ENCODE measurements around the gene ALDH1A3.
"Not testable (repeated sequence)": the region's sequence is repeated elsewhere in the genome, so short reads cannot be mapped to it uniquely, and the experiment has no call there.

Gene ALDH1A3

GRCh38 chr15:100849855-100850218 is 29.8 kb upstream of the ALDH1A3 start:
- Histone ChIP-seq H3K4me3 (ENCODE audit: low read depth, low read length) (peak overlapping the region; percentile 25), H3K4me1 (ENCODE audit: control insufficient read depth, insufficient read depth, low read length) (no peaks in the 10 kb centered on the region), H3K9me3 (ENCODE audit: control insufficient read depth, insufficient read depth, low read depth, low read length) (no peaks in the 10 kb centered on the region), H3K27ac (ENCODE audit: extremely low read depth, low read depth, low read length) (no peak overlapping the region), H3K36me3 (ENCODE audit: control insufficient read depth in 2 of 2, insufficient read depth in 1 of 2, low read length in 2 of 2) (no peaks in the 10 kb centered on the region)
- CTCF ChIA-PET, result interaction anchor here (0.6 to 1.1 kb wide), 3 partner anchors 56 to 419 kb away, joined by 3 to 5 read pairs (median 4); no protein-coding TSS in a partner anchor
- no peak for TF ChIP-seq ZNF146 (tag by site-specific recombination; IDR thresholded peaks at IDR 0.05)
- TF ChIP-seq ZFP3 (tag by site-specific recombination; IDR thresholded peaks at IDR 0.05; ENCODE audit: low read depth), result no peak
- TF ChIP-seq ZBTB8A (tag by site-specific recombination; IDR thresholded peaks at IDR 0.05), result no peak
- TF ChIP-seq ZNF214 (tag by site-specific recombination; IDR thresholded peaks at IDR 0.05; ENCODE audit: borderline replicate concordance), result no peak
- no peak for TF ChIP-seq PRDM10 (tag by site-specific recombination; IDR thresholded peaks at IDR 0.05)
- no peak for TF ChIP-seq ZNF514 (tag by site-specific recombination; IDR thresholded peaks at IDR 0.05)
- no peak for TF ChIP-seq SP2 (tag by site-specific recombination; IDR thresholded peaks at IDR 0.05)
- no peak for TF ChIP-seq PATZ1 (tag by site-specific recombination; IDR thresholded peaks at IDR 0.05)
- TF ChIP-seq ZNF280D (tag by site-specific recombination; IDR thresholded peaks at IDR 0.05), result no peak
- no peak for TF ChIP-seq KLF9 (tag by site-specific recombination; IDR thresholded peaks at IDR 0.05; ENCODE audit: low read depth)
- TF ChIP-seq ZNF174 (tag by site-specific recombination; IDR thresholded peaks at IDR 0.05), result no peak
- TF ChIP-seq ZNF132 (tag by site-specific recombination; IDR thresholded peaks at IDR 0.05; ENCODE audit: borderline replicate concordance), result no peak
- TF ChIP-seq ZNF133 (tag by site-specific recombination; IDR thresholded peaks at IDR 0.05), result no peak
- TF ChIP-seq ZNF843 (tag by site-specific recombination; IDR thresholded peaks at IDR 0.05), result no peak
- TF ChIP-seq ZNF664 (tag by site-specific recombination; IDR thresholded peaks at IDR 0.05), result no peak
- TF ChIP-seq ZNF24 (tag by site-specific recombination; IDR thresholded peaks at IDR 0.05), result no peak
- TF ChIP-seq ZNF544 (tag by site-specific recombination; IDR thresholded peaks at IDR 0.05), result no peak
- TF ChIP-seq ZBTB1 (tag by site-specific recombination; IDR thresholded peaks at IDR 0.05), result no peak
- POLR2A ChIA-PET, result interaction anchor here (0.7 kb wide), 1 partner anchor 42 kb away, joined by 4 read pairs; no protein-coding TSS in a partner anchor

- H3K27ac ChIP-seq (ENCODE audit: extremely low read depth, low read depth, low read length); H3K9me3 ChIP-seq (ENCODE audit: control insufficient read depth, insufficient read depth, low read depth, low read length); POLR2A ChIA-PET; H3K4me3 ChIP-seq (ENCODE audit: low read depth, low read length); H3K4me1 ChIP-seq (ENCODE audit: control insufficient read depth, insufficient read depth, low read length); H3K36me3 ChIP-seq (ENCODE audit: control insufficient read depth in 2 of 2, insufficient read depth in 1 of 2, low read length in 2 of 2): not testable (repeated sequence)
- CTCF ChIA-PET, result interaction anchor here (1.0 to 1.3 kb wide), 2 partner anchors 15 to 21 kb away, joined by 3 read pairs; no protein-coding TSS in a partner anchor
Measured at GRCh38 chr15:100851428-100852015, 28.1 kb upstream of the ALDH1A3 start.
